ENCODE results near the gene MPL.

MPL gene

GRCh38 chr1:43319766-43320165 lies 17.9 kb upstream of the MPL start:
- no peak for TF ChIP-seq CTCF (IDR thresholded peaks at IDR 0.05; ENCODE audit: insufficient read depth, low read length, poor library complexity, severe bottlenecking)
- TF ChIP-seq EZH2phosphoT487 (conservative IDR thresholded peaks at IDR 0.05; ENCODE audit: low read length), result no peak
- H3K79me2 ChIP-seq (ENCODE audit: insufficient read depth, low read length), result no peaks in the 10 kb centered on the region
- no peaks in the 10 kb centered on the region for H3K36me3 ChIP-seq (ENCODE audit: low read length)
- no peak overlapping the region for H3K4me2 ChIP-seq (ENCODE audit: low read depth, low read length, poor library complexity, severe bottlenecking)
- no peaks in the 10 kb centered on the region for H4K20me1 ChIP-seq (ENCODE audit: low read depth, low read length)
- no peaks in the 10 kb centered on the region for H3F3A ChIP-seq (ENCODE audit: insufficient read depth)
- no peak overlapping the region for H2AFZ ChIP-seq (ENCODE audit: low read depth, low read length, severe bottlenecking)
- no peaks in the 10 kb centered on the region for H3K9me3 ChIP-seq (ENCODE audit: insufficient read depth, low read length)
- H3K27me3 ChIP-seq (ENCODE audit: low read length), result no peaks in the 10 kb centered on the region
- no peak overlapping the region for H3K4me3 ChIP-seq (ENCODE audit: insufficient read depth, low read length, poor library complexity, severe bottlenecking)
- no peaks in the 10 kb centered on the region for H3K9me2 ChIP-seq (replicated peaks; ENCODE audit: insufficient read depth, low read length)
- H3K27ac ChIP-seq (ENCODE audit: low read depth, low read length), result no peak overlapping the region
- H3K9ac ChIP-seq (ENCODE audit: low read length), result no peak overlapping the region

GRCh38 chr1:43321331-43321891 lies 16.2 kb upstream of the MPL start:
- H3K9me3 ChIP-seq (ENCODE audit: insufficient read depth, low read length), result no peaks in the 10 kb centered on the region
- no peaks in the 10 kb centered on the region for H3K36me3 ChIP-seq (ENCODE audit: low read length)
- TF ChIP-seq CTCF (IDR thresholded peaks at IDR 0.05; ENCODE audit: insufficient read depth, low read length, poor library complexity, severe bottlenecking), result no peak
- TF ChIP-seq EZH2phosphoT487 (conservative IDR thresholded peaks at IDR 0.05; ENCODE audit: low read length), result no peak
- H4K20me1 ChIP-seq (ENCODE audit: low read depth, low read length), result no peaks in the 10 kb centered on the region
- no peaks in the 10 kb centered on the region for H3F3A ChIP-seq (ENCODE audit: insufficient read depth)
- no peak overlapping the region for H2AFZ ChIP-seq (ENCODE audit: low read depth, low read length, severe bottlenecking)
- H3K27ac ChIP-seq (ENCODE audit: low read depth, low read length), result no peak overlapping the region
- H3K4me3 ChIP-seq (ENCODE audit: insufficient read depth, low read length, poor library complexity, severe bottlenecking), result no peak overlapping the region
- H3K9me2 ChIP-seq (replicated peaks; ENCODE audit: insufficient read depth, low read length), result no peaks in the 10 kb centered on the region
- H3K9ac ChIP-seq (ENCODE audit: low read length), result no peak overlapping the region
- H3K79me2 ChIP-seq (ENCODE audit: insufficient read depth, low read length), result no peaks in the 10 kb centered on the region
- no peak overlapping the region for H3K4me2 ChIP-seq (ENCODE audit: low read depth, low read length, poor library complexity, severe bottlenecking)
- no peaks in the 10 kb centered on the region for H3K27me3 ChIP-seq (ENCODE audit: low read length)

- H3K4me2 ChIP-seq (ENCODE audit: low read depth, low read length, poor library complexity, severe bottlenecking), result no peak overlapping the region
- H4K20me1 ChIP-seq (ENCODE audit: low read depth, low read length), result no peaks in the 10 kb centered on the region
- H3K27me3 ChIP-seq (ENCODE audit: low read length), result no peaks in the 10 kb centered on the region
- no peak for TF ChIP-seq EZH2phosphoT487 (conservative IDR thresholded peaks at IDR 0.05; ENCODE audit: low read length)
- no peak overlapping the region for H3K9ac ChIP-seq (ENCODE audit: low read length)
- H2AFZ ChIP-seq (ENCODE audit: low read depth, low read length, severe bottlenecking), result no peak overlapping the region
- no peaks in the 10 kb centered on the region for H3F3A ChIP-seq (ENCODE audit: insufficient read depth)
- no peaks in the 10 kb centered on the region for H3K36me3 ChIP-seq (ENCODE audit: low read length)
- H3K27ac ChIP-seq (ENCODE audit: low read depth, low read length), result no peak overlapping the region
- no peaks in the 10 kb centered on the region for H3K9me2 ChIP-seq (replicated peaks; ENCODE audit: insufficient read depth, low read length)
- H3K4me3 ChIP-seq (ENCODE audit: insufficient read depth, low read length, poor library complexity, severe bottlenecking), result no peak overlapping the region
- H3K79me2 ChIP-seq (ENCODE audit: insufficient read depth, low read length), result no peaks in the 10 kb centered on the region
- no peaks in the 10 kb centered on the region for H3K9me3 ChIP-seq (ENCODE audit: insufficient read depth, low read length)
These were observed 15.1 kb upstream of the MPL start for GRCh38 chr1:43322506-43322905.

GRCh38 chr1:43324810-43325209 lies 12.8 kb upstream of the MPL start:
- Histone ChIP-seq H4K20me1 (ENCODE audit: low read depth, low read length) (no peaks in the 10 kb centered on the region), H3K27me3 (ENCODE audit: low read length) (no peaks in the 10 kb centered on the region), H3K9ac (ENCODE audit: low read length) (no peak overlapping the region), H2AFZ (ENCODE audit: low read depth, low read length, severe bottlenecking) (no peak overlapping the region), H3K4me2 (ENCODE audit: low read depth, low read length, poor library complexity, severe bottlenecking) (no peak overlapping the region), H3K79me2 (ENCODE audit: insufficient read depth, low read length) (no peaks in the 10 kb centered on the region), H3K9me2 (replicated peaks; ENCODE audit: insufficient read depth, low read length) (no peaks in the 10 kb centered on the region), H3K36me3 (ENCODE audit: low read length) (no peaks in the 10 kb centered on the region), H3F3A (ENCODE audit: insufficient read depth) (no peaks in the 10 kb centered on the region), H3K4me3 (ENCODE audit: insufficient read depth, low read length, poor library complexity, severe bottlenecking) (no peak overlapping the region), H3K9me3 (ENCODE audit: insufficient read depth, low read length) (no peaks in the 10 kb centered on the region; the same call in 1 of the 2 replicates), H3K27ac (ENCODE audit: low read depth, low read length) (no peak overlapping the region)
- TF ChIP-seq CTCF (IDR thresholded peaks at IDR 0.05; ENCODE audit: insufficient read depth, low read length, poor library complexity, severe bottlenecking) (no peak), EZH2phosphoT487 (conservative IDR thresholded peaks at IDR 0.05; ENCODE audit: low read length) (no peak)

All from SU-DHL-6 (cell line).